ENCODE measurements around the gene STAC. TPM values are rescaled to one million over a fixed set of nuclear protein-coding genes. Genes with fewer than 3 reads are reported as not detected.

The STAC gene
- total RNA-seq, 1 donor from 2014 or later: 1.1 TPM

GRCh38 chr3:36546226-36546625, 165.9 kb downstream of the STAC start:
- peaks cover 2% of the 10 kb centered on the region for H3K27me3 ChIP-seq (ENCODE audit: control insufficient read depth, insufficient read depth, low read length)
- H3K36me3 ChIP-seq (ENCODE audit: control insufficient read depth, insufficient read depth, low read length): no peaks in the 10 kb centered on the region
- FAIRE-seq: no peak
- TF ChIP-seq, protein P1, sequence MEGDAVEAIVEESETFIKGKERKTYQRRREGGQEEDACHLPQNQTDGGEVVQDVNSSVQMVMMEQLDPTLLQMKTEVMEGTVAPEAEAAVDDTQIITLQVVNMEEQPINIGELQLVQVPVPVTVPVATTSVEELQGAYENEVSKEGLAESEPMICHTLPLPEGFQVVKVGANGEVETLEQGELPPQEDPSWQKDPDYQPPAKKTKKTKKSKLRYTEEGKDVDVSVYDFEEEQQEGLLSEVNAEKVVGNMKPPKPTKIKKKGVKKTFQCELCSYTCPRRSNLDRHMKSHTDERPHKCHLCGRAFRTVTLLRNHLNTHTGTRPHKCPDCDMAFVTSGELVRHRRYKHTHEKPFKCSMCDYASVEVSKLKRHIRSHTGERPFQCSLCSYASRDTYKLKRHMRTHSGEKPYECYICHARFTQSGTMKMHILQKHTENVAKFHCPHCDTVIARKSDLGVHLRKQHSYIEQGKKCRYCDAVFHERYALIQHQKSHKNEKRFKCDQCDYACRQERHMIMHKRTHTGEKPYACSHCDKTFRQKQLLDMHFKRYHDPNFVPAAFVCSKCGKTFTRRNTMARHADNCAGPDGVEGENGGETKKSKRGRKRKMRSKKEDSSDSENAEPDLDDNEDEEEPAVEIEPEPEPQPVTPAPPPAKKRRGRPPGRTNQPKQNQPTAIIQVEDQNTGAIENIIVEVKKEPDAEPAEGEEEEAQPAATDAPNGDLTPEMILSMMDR (IDR thresholded peaks at IDR 0.05; ENCODE audit: insufficient read depth, low read length, severe bottlenecking): no peak
- DNase-seq (ENCODE audit: low read depth): no peak
- H3K4me3 ChIP-seq (ENCODE audit: low read depth, low read length): no peak overlapping the region

- Histone ChIP-seq H3K27me3 (ENCODE audit: control insufficient read depth, insufficient read depth, low read length) (peaks cover 2% of the 10 kb centered on the region), H3K4me3 (ENCODE audit: low read depth, low read length) (no peak overlapping the region), H3K36me3 (ENCODE audit: control insufficient read depth, insufficient read depth, low read length) (no peaks in the 10 kb centered on the region)
- no peak for FAIRE-seq
- DNase-seq (ENCODE audit: low read depth): no peak
- TF ChIP-seq, protein P1 (IDR thresholded peaks at IDR 0.05; ENCODE audit: insufficient read depth, low read length, severe bottlenecking): no peak
These were observed 168.4 kb downstream of the STAC start for GRCh38 chr3:36548712-36549111.

DNA sequence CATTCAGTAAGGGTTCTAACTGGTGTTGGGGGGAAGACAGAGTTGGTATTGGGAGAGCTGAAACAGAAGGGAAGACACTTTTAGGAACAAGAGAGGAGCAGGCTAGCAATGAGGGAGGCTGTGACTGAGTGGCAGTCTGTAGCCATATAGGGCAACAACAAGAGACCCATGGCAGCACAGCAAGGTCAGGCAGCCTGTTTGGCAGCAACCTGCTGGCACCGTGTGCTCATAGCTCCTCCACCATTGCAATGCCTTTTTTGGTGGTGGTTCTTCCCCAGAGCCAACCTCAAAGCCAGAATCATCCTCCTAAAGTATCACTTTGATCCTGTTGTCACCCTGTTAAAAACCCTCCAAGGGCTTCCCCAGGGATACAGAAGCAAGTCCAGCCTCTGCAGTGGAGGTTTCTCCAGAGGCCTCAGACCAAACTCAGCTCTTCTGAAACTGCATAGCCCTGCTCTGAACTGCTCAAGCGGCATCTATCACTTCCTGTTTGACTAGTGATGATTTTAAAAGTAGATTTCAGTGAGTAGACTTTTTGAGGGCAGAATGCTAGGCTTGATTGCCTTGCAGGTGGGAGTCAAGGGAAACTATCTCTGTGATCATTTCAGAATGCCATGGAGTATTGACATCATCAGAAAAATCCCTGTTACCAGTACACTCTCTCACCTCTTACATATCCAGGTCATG, 176.9 kb downstream of the STAC start:
- Histone ChIP-seq H3K36me3 (ENCODE audit: control insufficient read depth, insufficient read depth, low read length) (no peaks in the 10 kb centered on the region), H3K27me3 (ENCODE audit: control insufficient read depth, insufficient read depth, low read length) (no peaks in the 10 kb centered on the region), H3K4me3 (ENCODE audit: low read depth, low read length) (no peak overlapping the region)
- FAIRE-seq (no peak), DNase-seq (ENCODE audit: low read depth) (no peak)
- TF ChIP-seq, protein P1 (IDR thresholded peaks at IDR 0.05; ENCODE audit: insufficient read depth, low read length, severe bottlenecking): no peak

DNA sequence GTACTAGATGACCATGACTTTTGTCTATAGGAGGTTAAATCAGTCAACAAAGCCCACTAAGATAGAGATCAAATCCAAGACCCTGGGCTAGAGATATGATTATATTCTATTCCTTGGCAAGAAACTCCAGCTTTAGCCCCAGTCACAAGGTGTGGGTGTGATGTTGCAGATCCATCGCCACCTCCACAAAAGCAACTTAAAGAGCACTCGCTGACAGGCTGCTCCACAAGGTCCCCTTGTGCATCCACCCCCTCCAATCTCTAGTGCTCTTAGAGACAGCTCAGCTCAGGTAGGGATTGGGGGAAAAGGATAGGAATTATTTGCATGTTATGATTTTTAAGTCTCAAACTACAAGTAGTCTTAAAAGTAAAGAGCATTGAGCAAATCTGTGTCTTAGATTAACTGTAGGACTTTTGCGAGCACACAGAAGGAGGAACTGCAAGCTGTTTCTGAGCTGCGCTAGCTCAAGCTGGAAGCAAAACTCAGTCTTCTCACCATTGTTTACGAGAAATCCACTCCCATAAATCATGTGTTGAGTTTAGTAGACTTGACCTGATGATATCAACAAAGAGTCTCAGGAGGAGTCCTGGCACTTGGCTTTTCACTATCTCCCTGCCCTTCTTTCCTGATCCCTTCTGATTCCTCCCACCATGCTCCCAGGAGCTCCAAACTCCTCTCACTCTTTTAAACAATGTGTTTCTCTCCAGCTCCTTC, 177.6 kb downstream of the STAC start:
- no peak for FAIRE-seq
- TF ChIP-seq, protein P1 (IDR thresholded peaks at IDR 0.05; ENCODE audit: insufficient read depth, low read length, severe bottlenecking): no peak
- Histone ChIP-seq H3K36me3 (ENCODE audit: control insufficient read depth, insufficient read depth, low read length) (no peaks in the 10 kb centered on the region), H3K27me3 (ENCODE audit: control insufficient read depth, insufficient read depth, low read length) (no peaks in the 10 kb centered on the region), H3K4me3 (ENCODE audit: low read depth, low read length) (no peak overlapping the region)
- DNase-seq (ENCODE audit: low read depth): no peak

DNA sequence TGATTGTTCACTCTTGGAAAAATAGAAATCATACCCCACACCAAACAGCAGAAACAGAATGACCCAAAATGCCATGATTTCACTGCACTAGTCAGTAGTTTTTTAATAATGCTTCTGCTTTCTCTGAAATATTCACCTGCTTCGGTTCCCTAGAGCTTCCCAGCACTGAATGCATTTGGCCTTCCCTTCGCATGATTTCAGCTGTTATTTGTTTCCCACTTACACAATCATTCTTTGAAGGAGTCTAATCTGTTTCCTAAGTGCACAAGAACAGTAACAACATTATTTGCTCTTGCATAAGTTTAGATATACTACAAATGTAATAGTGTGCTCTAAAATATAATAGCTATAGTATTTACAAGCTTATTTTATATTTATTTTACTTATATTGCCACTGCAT, 178.7 kb downstream of the STAC start:
- FAIRE-seq (no peak), DNase-seq (ENCODE audit: low read depth) (no peak)
- TF ChIP-seq, protein P1 (IDR thresholded peaks at IDR 0.05; ENCODE audit: insufficient read depth, low read length, severe bottlenecking): no peak
- no peaks in the 10 kb centered on the region for H3K27me3 ChIP-seq (ENCODE audit: control insufficient read depth, insufficient read depth, low read length)
- no peaks in the 10 kb centered on the region for H3K36me3 ChIP-seq (ENCODE audit: control insufficient read depth, insufficient read depth, low read length)
- H3K4me3 ChIP-seq (ENCODE audit: low read depth, low read length): no peak overlapping the region

All from bronchial epithelial cell (primary cell).